RPMI7951 (cell line): ENCODE results near the gene SIL1. TPM values are rescaled to one million over a fixed set of nuclear protein-coding genes. Genes with fewer than 3 reads are reported as not detected.

ENCODE experiments used
- DNase-seq: peaks from one replicate; pipeline ENCODE4 v3.0.0-alpha.2; 2012; ENCODE audit warnings: low read depth
- total RNA-seq: library from RNA; depleted of rRNA; stranded (reverse); fragments of >200 nt; shearing (Covaris generic); gene quantifications from 2 replicates; pipeline ENCODE4 v1.2.3, GENCODE V29; 2014

SIL1 gene
- total RNA-seq, 1 experiment from 2014 or later = 21.4 TPM

GRCh38 chr5:138945421-138946240, 252.5 kb downstream of the SIL1 start:
- no peak for DNase-seq

DNA sequence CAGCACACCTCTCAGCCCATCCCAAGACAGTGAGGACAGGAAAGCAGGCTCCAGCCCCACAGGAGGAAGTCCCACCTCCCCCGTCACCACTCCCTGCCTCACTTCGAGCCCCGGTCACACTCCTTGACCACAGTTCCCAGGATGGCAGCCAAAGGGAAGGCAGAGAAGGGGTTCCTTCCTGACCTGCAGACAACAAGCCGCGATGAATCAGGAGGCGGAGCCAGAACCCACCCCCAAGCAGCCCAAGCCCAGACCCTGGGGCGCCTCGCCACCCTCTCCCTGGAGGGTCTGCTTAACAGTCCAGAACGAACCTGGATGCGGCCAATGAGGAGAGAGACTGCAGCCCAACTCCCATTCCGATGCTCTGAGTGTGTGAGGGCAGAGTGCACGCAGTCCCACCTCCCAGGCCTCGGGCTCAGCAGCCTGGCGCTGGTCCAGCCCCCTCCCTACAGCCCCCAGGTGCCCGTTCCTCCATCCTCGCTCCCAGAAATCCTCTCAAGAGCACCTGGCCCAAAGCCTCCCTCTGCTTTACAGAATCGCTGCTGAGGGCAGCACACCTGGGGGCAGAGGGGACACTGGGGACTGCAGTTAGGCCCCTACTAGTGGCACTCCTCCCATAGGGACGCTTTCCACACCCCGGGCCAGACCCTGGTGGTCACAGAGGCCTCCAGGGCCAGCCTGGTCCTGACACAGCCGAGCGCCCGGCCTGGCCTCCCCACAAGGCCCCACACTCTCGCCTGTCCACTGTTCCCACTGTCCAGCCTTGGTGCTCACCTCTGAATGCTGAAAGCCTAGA, 253.4 kb downstream of the SIL1 start:
- no peak for DNase-seq

DNA sequence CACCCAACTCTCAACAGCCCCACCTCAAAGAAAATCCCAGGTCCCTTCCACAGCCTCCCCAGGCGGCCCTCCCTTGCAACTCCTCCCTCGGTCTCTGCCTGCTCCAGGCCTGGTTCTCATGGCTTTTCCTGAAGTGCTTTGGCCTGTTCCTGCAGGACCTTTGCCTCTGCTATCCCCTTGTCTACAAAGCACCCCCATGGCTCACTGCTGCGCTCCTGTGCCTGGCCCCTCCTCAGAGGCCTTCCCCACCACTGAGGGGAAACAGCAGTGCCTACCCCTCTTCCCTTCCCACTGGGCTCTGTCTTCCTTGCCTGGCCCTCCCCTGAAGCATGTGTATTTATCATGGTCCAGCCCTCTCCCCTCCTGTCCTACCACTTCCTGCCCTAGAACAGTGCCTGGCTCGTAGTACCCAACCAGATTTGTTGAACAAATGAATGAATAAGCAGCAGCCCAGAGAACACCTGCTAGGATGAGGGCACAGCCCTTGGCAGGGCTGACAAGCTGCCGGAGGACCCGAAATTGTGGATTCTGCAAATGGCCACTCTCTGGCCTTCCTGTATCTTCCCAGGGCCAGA, 254.5 kb downstream of the SIL1 start:
- DNase-seq = no peak

DNA sequence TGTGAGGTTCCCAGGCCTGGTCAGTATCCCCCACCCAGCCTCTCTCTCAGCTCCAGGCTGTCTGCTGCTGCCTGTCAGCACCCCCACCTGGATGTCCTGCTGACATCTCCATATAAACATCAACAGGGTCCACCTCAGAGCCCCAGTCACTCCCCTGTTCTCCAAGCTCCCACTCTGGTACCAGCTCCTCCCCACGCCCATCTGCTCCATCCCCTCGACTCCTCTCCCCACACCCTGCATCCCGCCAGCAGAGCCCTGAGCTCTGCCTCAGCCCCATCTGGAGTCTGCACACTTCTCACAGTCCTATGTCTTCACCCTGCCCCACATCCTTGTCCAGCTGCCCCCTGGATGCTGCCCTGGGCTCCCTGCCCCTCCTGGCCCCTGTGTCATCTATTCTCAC, 255.3 kb downstream of the SIL1 start:
- DNase-seq = no peak

DNA sequence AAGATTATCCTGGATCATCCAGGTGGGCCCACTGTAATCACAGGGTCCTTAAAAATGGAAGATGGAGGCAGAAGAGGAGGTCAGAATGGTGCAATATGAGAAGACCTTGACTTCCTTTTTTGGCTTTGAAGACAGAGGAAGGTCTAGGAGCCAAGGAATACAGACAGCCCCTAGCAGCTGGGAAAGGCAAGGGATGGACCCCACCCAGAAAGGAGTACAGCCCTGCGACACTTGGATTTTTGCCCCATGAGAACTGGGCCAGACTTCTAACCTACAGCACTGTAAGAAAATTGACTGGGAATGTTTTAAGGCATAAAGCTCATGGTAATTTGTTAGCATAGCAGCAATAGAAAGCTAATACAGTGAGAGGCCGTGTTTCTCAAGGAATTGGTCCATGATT, 256.1 kb downstream of the SIL1 start:
- DNase-seq = no peak

- no peak for DNase-seq
These were observed 259.6 kb downstream of the SIL1 start for GRCh38 chr5:138938526-138938925.

DNA sequence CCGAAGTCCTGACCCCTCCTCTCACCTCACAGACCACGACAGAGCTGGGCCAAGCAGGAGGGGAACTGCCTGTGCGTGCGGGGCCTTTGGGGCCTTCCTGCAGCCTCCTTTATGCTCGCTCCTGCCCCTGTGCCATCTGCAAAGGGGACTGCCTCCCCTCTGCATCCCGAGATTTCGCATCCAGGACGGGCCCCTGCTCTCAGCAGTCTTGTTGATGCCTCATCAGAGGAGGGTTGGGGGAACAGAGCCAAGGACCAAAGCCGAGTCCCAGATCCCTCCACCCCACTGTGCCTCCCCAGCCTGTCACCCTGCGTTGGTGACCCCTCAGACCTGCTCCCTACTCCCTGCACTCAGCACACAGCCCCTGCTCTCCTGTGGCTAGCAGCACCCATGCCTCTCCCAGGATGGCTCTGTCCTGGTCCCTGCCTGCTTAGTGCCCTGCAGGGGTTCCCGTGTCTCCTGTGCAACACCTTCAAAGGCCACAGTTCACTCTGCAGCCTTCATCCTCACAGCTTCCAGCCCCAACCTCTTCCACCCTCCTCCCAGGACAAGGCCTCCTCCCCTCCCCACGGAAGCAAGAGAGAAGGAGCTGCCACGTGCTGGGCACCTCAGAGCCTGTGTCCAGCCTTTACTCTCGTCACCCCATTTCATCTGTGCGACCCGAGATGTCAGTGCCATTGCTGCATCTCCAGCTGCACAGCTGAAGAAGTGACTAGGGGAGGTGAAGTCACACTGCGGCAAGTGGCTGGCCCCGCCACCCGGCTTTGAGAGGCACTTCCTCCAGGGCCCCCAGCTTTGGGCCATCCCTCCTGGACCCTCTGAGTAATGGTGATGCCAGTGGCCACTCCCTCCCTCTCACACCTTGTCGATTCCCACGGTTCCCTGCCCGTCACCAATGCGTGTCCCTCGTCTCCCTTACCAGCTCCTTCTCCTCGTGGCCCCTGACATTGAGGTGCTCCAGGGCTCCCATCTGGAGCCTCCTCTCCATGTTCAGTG, 260.5 kb downstream of the SIL1 start:
- no peak for DNase-seq

DNA sequence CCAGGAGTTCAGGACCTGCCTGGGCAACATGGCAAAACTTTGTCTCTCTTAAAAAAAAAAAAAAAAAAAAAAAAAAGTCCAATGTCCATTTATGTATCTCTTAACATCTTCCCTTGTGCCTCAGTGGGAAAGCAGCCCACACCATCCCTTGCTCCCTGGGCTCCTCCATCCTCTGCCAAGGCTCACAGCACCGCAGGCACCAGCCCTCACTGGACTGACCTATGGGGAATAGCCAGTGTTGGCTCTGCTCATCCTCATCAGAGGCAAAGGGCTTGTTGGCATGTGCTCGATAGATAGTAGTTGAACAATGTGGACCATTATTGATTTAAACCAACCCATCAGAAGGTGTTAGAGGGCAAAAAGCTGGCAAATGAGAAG, 261.2 kb downstream of the SIL1 start:
- no peak for DNase-seq

- no peak for DNase-seq
These were observed 261.8 kb downstream of the SIL1 start for GRCh38 chr5:138936225-138936967.

DNA sequence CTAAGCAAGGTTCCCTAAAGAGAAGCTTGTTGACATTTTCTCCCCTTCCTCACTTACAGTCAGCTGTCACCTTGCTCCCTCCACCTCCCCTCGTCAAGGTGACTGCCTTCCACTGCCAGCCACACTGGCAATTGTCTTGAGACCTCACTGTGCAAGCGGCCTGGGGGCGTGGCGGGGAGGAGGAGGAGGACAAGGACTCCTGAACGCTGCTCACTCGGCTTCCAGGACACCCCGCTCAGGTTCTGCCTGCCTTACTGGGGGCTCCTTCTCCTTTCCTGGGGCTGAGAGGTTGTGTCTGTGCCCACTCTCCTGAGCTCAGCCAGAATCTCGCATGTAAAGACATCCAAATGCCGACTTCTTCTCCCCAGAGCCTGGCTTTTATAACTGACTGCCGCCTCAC, 262.7 kb downstream of the SIL1 start:
- DNase-seq = no peak

DNA sequence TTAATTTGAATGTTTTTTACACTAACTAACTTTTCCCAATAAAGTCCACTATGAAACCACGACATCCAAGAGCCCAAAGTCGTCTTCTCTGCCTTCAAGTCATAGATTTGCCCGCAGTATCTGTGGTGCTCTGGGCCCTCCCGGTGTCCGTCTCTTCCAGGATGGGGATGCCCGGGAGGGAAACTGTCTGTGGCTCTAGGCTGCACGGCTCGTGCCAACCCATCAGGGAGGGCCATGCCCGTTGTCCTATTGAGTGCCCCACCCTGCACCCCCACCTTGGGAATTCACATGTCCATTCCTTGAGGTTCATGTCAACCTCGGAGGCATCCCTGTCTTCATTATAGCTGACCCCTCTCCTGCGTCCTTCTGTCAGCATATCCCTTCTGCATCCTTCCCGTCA, 263.2 kb downstream of the SIL1 start:
- no peak for DNase-seq

DNA sequence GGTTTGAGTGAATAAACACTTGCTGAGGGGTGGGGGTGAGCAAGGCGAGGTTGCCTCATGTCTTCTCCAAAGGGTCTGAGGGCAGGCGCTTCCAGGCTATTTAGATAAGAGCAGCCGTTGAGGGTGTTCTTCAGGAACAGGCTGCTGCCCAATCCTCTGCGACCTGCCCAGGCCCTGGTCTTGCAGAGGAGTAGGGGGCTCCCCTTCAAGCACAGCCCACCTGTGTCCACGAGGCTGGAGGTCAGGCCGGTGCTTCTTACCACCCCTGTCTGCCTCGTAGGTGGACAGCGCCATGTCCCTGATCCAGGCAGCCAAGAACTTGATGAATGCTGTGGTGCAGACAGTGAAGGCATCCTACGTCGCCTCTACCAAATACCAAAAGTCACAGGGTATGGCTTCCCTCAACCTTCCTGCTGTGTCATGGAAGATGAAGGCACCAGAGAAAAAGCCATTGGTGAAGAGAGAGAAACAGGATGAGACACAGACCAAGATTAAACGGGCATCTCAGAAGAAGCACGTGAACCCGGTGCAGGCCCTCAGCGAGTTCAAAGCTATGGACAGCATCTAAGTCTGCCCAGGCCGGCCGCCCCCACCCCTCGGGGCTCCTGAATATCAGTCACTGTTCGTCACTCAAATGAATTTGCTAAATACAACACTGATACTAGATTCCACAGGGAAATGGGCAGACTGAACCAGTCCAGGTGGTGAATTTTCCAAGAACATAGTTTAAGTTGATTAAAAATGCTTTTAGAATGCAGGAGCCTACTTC, 264.5 kb downstream of the SIL1 start:
- DNase-seq = no peak

- DNase-seq = no peak
These were observed 265.9 kb downstream of the SIL1 start for GRCh38 chr5:138932171-138932810.

- DNase-seq = no peak
These were observed 267.6 kb downstream of the SIL1 start for GRCh38 chr5:138930371-138931097.

DNA sequence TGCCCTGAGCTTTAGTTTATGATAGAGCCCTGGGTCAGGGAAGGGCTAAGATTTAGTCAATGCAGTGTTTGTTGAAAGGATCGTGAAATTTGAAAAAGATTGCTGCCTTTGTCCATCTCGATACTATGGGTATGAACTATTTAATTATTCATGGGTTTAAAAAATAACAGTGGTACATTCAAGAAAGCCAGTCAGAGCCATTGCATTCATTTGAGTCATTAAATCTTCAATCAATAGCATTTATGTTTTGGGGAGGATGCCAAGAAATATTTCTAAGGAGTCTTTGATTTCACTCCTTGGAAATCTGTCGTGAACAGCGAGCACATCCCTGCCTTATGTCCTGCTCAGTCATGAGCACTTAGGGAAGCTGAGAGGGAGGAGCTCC, 268.6 kb downstream of the SIL1 start:
- DNase-seq = peak; percentile 10

- no peak for DNase-seq
These were observed 270.2 kb downstream of the SIL1 start for GRCh38 chr5:138927979-138928378.

DNA sequence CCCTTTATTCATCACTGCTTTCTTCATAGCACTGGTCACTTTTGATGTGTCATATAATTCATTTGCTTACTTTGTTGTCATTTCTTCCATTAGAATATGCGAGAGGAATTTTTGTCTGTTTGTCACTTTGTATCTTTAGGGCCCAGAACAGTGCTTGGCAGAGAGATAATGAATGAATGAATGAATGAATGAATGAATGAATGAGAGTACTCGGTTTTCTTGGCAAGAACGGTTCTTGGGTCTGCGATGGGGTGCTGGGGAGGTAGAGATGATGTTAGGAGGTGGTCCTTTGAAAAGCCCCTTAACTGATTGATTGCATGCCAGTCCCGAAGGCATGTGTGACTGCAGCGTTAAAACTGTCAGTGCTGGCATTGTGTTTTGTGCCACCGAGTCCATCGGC, 270.6 kb downstream of the SIL1 start:
- no peak for DNase-seq

- no peak for DNase-seq
These were observed 271.3 kb downstream of the SIL1 start for GRCh38 chr5:138926688-138927448.
